T-helper 2 cell treated with Interferon-gamma antibody and Interleukin-4, amounts not matched to agents 5 μg/mL and 100 μg/mL, for 36 hours (primary cell): Measurements from ENCODE around the gene LHPP.

Experiments
- DNase-seq: peaks from one replicate; pipeline ENCODE4 v3.0.0; 2021; ENCODE audit warnings: low spot score
- H3K27ac Mint-ChIP-seq: one replicate; pipeline ENCODE4 v1.8.0; 2021; ENCODE audit warnings: mild to moderate bottlenecking, mixed read lengths
- H3K27me3 Mint-ChIP-seq: one replicate; pipeline ENCODE4 v1.8.0; 2021; ENCODE audit warnings: low read depth, mixed read lengths
- H3K36me3 Mint-ChIP-seq: one replicate; pipeline ENCODE4 v1.8.0; 2021; ENCODE audit warnings: low read depth, mixed read lengths
- H3K4me1 Mint-ChIP-seq: one replicate; pipeline ENCODE4 v1.8.0; 2021; ENCODE audit warnings: low read depth, mixed read lengths
- H3K4me3 Mint-ChIP-seq: one replicate; pipeline ENCODE4 v1.8.0; 2022; ENCODE audit warnings: mild to moderate bottlenecking, moderate library complexity, mixed read lengths
- H3K9me3 Mint-ChIP-seq: one replicate; pipeline ENCODE4 v1.8.0; 2021; ENCODE audit warnings: mixed read lengths

LHPP gene

GRCh38 chr10:124486635-124487034 lies 25.0 kb downstream of the LHPP start:
- Mint-ChIP-seq H3K4me3 (no peak overlapping the region), H3K27ac (no peak overlapping the region), H3K4me1 (no peaks in the 10 kb centered on the region), H3K27me3 (no peaks in the 10 kb centered on the region), H3K36me3 (no peaks in the 10 kb centered on the region), H3K9me3 (peaks cover 14% of the 10 kb centered on the region)
- no peak for DNase-seq

- H3K27ac Mint-ChIP-seq: no peak overlapping the region
- peaks cover 11% of the 10 kb centered on the region for H3K4me1 Mint-ChIP-seq
- H3K9me3 Mint-ChIP-seq: peaks cover 14% of the 10 kb centered on the region
- H3K4me3 Mint-ChIP-seq: no peak overlapping the region
- no peaks in the 10 kb centered on the region for H3K27me3 Mint-ChIP-seq
- H3K36me3 Mint-ChIP-seq: no peaks in the 10 kb centered on the region
- no peak for DNase-seq
These were observed 29.5 kb downstream of the LHPP start for GRCh38 chr10:124491105-124491504.

DNA sequence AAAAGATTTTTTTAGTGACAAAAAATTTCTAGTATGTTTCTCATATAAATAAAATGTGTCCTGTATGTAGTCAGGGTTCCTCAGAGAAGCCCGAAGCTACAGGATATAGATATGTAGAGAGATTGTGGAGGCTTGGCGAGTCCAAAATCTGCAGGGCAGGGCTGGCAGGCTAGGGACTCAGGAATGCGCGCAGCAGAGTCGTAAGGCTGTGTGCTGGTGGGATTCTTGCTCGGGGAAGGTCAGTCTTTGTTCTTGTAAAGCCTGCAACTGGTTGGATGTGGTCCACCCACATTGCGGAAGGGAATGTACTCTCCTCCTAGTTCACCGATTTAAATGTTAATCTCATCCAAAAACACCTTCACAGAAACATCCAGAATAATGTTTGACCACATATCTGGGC lies 30.6 kb downstream of the LHPP start:
- no peaks in the 10 kb centered on the region for H3K36me3 Mint-ChIP-seq
- H3K27ac Mint-ChIP-seq: no peak overlapping the region
- no peak overlapping the region for H3K4me3 Mint-ChIP-seq
- peaks cover 11% of the 10 kb centered on the region for H3K4me1 Mint-ChIP-seq
- no peaks in the 10 kb centered on the region for H3K27me3 Mint-ChIP-seq
- no peak for DNase-seq
- H3K9me3 Mint-ChIP-seq: peaks cover 3% of the 10 kb centered on the region

- peaks cover 11% of the 10 kb centered on the region for H3K4me1 Mint-ChIP-seq
- no peaks in the 10 kb centered on the region for H3K36me3 Mint-ChIP-seq
- H3K4me3 Mint-ChIP-seq: no peak overlapping the region
- H3K27ac Mint-ChIP-seq: no peak overlapping the region
- DNase-seq: no peak
- no peaks in the 10 kb centered on the region for H3K9me3 Mint-ChIP-seq
- no peaks in the 10 kb centered on the region for H3K27me3 Mint-ChIP-seq
These were observed 31.7 kb downstream of the LHPP start for GRCh38 chr10:124493214-124493882.

GRCh38 chr10:124494046-124494807 lies 32.6 kb downstream of the LHPP start:
- DNase-seq: no peak
- H3K27ac Mint-ChIP-seq: peak overlapping the region; percentile 71
- no peaks in the 10 kb centered on the region for H3K27me3 Mint-ChIP-seq
- no peaks in the 10 kb centered on the region for H3K9me3 Mint-ChIP-seq
- no peaks in the 10 kb centered on the region for H3K36me3 Mint-ChIP-seq
- H3K4me3 Mint-ChIP-seq: peak overlapping the region; percentile 24
- H3K4me1 Mint-ChIP-seq: peaks cover 11% of the 10 kb centered on the region

- H3K27me3 Mint-ChIP-seq: no peaks in the 10 kb centered on the region
These were observed 33.5 kb downstream of the LHPP start for GRCh38 chr10:124495162-124495561.

DNA sequence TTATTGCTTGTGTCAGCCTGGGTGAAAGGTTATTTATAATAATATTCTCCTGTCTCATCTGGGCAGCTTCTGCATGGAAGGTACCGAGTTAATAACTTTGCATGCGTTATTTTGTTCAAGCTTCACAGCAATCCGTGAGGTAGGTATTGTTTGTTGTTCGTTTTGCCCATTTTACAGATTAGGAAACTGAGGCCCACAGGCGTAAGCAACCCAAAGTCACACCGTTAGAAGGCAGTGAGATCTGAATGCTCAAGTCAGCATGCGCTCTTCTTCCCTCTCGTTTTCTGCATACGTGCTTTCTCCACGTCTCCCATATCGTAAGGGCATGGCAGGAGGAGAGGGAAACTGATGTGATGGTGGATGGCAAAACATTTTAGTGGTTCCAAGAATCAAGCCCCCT lies 34.1 kb downstream of the LHPP start:
- peaks cover 4% of the 10 kb centered on the region for H3K9me3 Mint-ChIP-seq

More at GRCh38 chr10:124495162-124495561, 33.5 kb downstream of the LHPP start:
- peaks cover 11% of the 10 kb centered on the region for H3K4me1 Mint-ChIP-seq
- H3K4me3 Mint-ChIP-seq: no peak overlapping the region
- peaks cover 2% of the 10 kb centered on the region for H3K36me3 Mint-ChIP-seq
- H3K27ac Mint-ChIP-seq: no peak overlapping the region
- DNase-seq: no peak
- no peaks in the 10 kb centered on the region for H3K9me3 Mint-ChIP-seq

GRCh38 chr10:124496150-124496549 lies 34.5 kb downstream of the LHPP start:
- Mint-ChIP-seq H3K4me3 (no peak overlapping the region), H3K9me3 (peaks cover 8% of the 10 kb centered on the region), H3K4me1 (peaks cover 11% of the 10 kb centered on the region), H3K27ac (no peak overlapping the region), H3K27me3 (no peaks in the 10 kb centered on the region), H3K36me3 (peaks cover 10% of the 10 kb centered on the region)
- no peak for DNase-seq

More for the DNA sequence above, 34.1 kb downstream of the LHPP start:
- Mint-ChIP-seq H3K4me3 (no peak overlapping the region), H3K4me1 (peaks cover 11% of the 10 kb centered on the region), H3K27me3 (no peaks in the 10 kb centered on the region), H3K36me3 (peaks cover 6% of the 10 kb centered on the region), H3K27ac (no peak overlapping the region)
- no peak for DNase-seq

DNA sequence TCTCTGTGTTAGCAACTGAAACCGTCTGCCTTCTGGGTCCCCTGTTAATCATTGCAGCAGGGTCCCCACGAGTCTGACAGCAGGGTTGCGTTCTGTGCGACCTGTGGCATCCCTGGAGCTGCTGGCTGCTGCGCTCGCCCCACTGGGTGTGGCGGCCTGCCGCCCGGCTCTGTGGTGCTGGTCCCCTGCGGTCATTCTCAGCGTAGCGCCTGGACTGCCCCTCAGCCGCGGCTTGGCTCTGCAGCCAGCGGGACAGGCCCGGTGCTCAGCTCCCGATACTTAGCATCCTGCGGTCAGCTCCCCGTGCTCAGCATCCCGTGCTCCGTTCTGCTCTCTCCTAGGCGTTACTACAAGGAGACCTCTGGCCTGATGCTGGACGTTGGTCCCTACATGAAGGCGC lies 35.0 kb downstream of the LHPP start:
- H3K27ac Mint-ChIP-seq: no peak overlapping the region
- peaks cover 11% of the 10 kb centered on the region for H3K4me1 Mint-ChIP-seq
- no peak overlapping the region for H3K4me3 Mint-ChIP-seq
- H3K9me3 Mint-ChIP-seq: peaks cover 9% of the 10 kb centered on the region
- peaks cover 10% of the 10 kb centered on the region for H3K36me3 Mint-ChIP-seq
- no peak for DNase-seq
- no peaks in the 10 kb centered on the region for H3K27me3 Mint-ChIP-seq

DNA sequence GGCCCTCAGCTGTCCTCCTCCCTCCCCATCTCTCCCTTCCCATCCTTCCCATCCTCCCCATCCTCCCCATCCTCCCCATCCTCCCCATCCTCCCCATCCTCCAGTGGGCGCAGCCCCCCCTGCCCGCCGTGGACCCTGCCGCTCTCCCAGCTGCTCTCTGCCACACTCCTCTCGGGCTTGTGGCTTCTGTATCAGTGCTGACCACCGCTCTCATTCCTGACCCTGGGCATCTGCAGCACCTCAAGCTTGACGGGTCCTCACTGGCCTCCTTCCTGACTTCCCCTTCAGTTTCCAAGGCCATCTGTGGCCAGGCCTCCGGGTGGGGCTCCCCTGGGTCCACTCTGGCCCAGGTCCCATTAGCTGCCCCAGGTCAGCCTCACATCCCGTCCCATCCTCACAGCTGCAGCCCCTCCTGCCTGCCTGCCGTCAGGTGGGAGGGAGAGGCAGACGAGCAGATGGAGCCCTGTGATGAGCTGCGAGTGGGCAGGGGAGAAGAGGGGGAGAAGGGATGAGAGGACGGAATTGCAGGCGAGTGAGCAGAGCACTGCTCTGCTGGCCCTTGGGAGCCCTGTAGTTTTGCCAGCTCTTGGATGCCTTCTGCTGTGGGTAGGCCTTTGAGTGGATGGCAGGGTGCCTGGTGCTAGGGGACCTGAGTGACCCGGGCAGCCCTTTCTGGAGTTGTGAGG lies 35.7 kb downstream of the LHPP start:
- no peak for DNase-seq
- H3K9me3 Mint-ChIP-seq: peaks cover 9% of the 10 kb centered on the region
- no peaks in the 10 kb centered on the region for H3K27me3 Mint-ChIP-seq
- no peak overlapping the region for H3K27ac Mint-ChIP-seq
- no peak overlapping the region for H3K4me3 Mint-ChIP-seq
- H3K4me1 Mint-ChIP-seq: peaks cover 11% of the 10 kb centered on the region
- peaks cover 13% of the 10 kb centered on the region for H3K36me3 Mint-ChIP-seq

DNA sequence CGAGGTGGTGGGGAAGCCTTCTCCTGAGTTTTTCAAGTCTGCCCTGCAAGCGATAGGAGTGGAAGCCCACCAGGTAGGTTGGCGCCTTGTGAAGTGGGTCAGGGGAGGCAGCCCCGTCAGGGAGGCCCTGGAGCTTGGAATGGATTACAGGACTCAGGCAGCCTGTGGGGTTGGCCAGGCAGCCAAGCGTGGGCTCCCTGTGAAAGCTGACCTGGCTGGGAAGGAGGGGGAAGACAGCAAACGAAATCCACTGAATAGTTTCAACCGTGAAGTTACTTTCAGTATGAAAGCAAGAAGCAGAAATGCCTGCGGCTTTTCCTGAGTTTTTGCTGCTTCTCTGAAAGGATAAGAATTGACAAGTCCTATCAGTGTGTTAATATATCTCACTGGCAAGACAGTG lies 36.4 kb downstream of the LHPP start:
- peaks cover 11% of the 10 kb centered on the region for H3K4me1 Mint-ChIP-seq
- no peak overlapping the region for H3K4me3 Mint-ChIP-seq
- DNase-seq: no peak
- H3K27me3 Mint-ChIP-seq: no peaks in the 10 kb centered on the region
- peaks cover 13% of the 10 kb centered on the region for H3K36me3 Mint-ChIP-seq
- peaks cover 9% of the 10 kb centered on the region for H3K9me3 Mint-ChIP-seq
- no peak overlapping the region for H3K27ac Mint-ChIP-seq

DNA sequence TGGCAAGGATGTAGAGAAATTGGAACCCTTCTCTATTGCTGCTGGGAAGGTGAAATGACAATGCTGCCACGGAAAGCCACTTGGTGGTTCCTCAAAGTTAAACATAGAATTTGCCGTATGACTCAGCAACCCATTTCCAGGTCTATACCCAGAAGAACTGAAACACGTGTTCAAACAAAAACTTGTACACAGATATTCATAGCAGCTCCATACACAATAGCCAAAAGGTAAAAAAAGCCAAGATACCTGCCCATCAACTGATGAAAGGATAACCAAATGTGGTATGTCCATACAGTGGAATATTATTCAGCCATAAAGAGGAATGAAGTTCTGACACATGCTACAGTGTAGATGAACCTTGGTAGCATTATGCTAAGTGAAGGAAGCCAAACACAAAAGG lies 39.1 kb downstream of the LHPP start:
- Mint-ChIP-seq H3K27me3 (no peaks in the 10 kb centered on the region), H3K4me3 (no peak overlapping the region), H3K36me3 (peaks cover 13% of the 10 kb centered on the region), H3K27ac (no peak overlapping the region), H3K4me1 (no peaks in the 10 kb centered on the region), H3K9me3 (peaks cover 9% of the 10 kb centered on the region)
- DNase-seq: no peak

DNA sequence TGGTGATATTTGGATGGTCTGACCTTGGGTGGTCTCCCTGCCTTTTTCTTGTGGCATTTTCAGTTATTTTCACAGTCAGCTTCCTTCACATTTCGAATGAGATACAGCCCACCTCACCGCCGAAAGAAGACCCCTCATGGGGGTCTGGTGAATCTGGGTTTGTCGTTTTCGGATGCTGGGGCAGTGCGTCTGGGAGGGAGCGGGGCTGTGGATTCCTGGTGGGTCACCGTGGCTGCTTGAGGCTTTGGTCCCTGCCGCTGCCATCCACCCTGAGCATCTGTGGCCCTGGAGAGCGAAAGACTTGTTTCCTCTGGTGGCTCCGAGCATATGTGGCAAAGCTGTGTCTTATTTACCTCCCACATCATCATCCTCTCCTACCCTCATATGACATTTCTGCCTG lies 43.1 kb downstream of the LHPP start:
- H3K4me1 Mint-ChIP-seq: no peaks in the 10 kb centered on the region
- no peak overlapping the region for H3K4me3 Mint-ChIP-seq
- DNase-seq: no peak
- H3K9me3 Mint-ChIP-seq: peaks cover 9% of the 10 kb centered on the region
- H3K27ac Mint-ChIP-seq: no peak overlapping the region
- no peaks in the 10 kb centered on the region for H3K27me3 Mint-ChIP-seq
- peaks cover 12% of the 10 kb centered on the region for H3K36me3 Mint-ChIP-seq

GRCh38 chr10:124505279-124505678 lies 43.7 kb downstream of the LHPP start:
- H3K4me1 Mint-ChIP-seq: no peaks in the 10 kb centered on the region
- H3K36me3 Mint-ChIP-seq: peaks cover 11% of the 10 kb centered on the region
- no peaks in the 10 kb centered on the region for H3K27me3 Mint-ChIP-seq
- H3K9me3 Mint-ChIP-seq: peaks cover 9% of the 10 kb centered on the region
- no peak overlapping the region for H3K27ac Mint-ChIP-seq
- no peak overlapping the region for H3K4me3 Mint-ChIP-seq
- no peak for DNase-seq
